Measurements from ENCODE around the gene TFEB. TPM values are rescaled to one million over a fixed set of nuclear protein-coding genes. Genes with fewer than 3 reads are reported as not detected.

Gene TFEB
- total RNA-seq, 1 donor, result 18.9 TPM

GRCh38 chr6:41642090-41642959, 93.1 kb downstream of the TFEB start:
- no peak for DNase-seq (ENCODE audit: low read depth in 2 of 3, low spot score in 2 of 3)

- no peak for DNase-seq (ENCODE audit: low read depth in 2 of 3, low spot score in 2 of 3)
Observed at GRCh38 chr6:41641352-41641925, 94.0 kb downstream of the TFEB start.

GRCh38 chr6:41640426-41640825, 95.0 kb downstream of the TFEB start:
- DNase-seq (ENCODE audit: low read depth in 2 of 3, low spot score in 2 of 3), result no peak

GRCh38 chr6:41639809-41640371, 95.5 kb downstream of the TFEB start:
- no peak for DNase-seq (ENCODE audit: low read depth in 2 of 3, low spot score in 2 of 3)

GRCh38 chr6:41638935-41639808, 96.2 kb downstream of the TFEB start:
- peak in 1 of 3 donors; percentile 24 for DNase-seq (ENCODE audit: low read depth in 2 of 3, low spot score in 2 of 3)

- DNase-seq (ENCODE audit: low read depth in 2 of 3, low spot score in 2 of 3), result no peak
Observed at GRCh38 chr6:41638002-41638934, 97.1 kb downstream of the TFEB start, which contains the start of gene MDFI. TSS of gene MDFI (plus strand) at chr6:41638468. CDS start at chr6:41638750, 282 bp downstream.

GRCh38 chr6:41637194-41638001, 98.0 kb downstream of the TFEB start:
- no peak for DNase-seq (ENCODE audit: low read depth in 2 of 3, low spot score in 2 of 3)

- DNase-seq (ENCODE audit: low read depth in 2 of 3, low spot score in 2 of 3), result no peak
Observed at GRCh38 chr6:41636833-41637193, 98.6 kb downstream of the TFEB start.

GRCh38 chr6:41635365-41635764, 100.0 kb downstream of the TFEB start:
- no peak for DNase-seq (ENCODE audit: low read depth in 2 of 3, low spot score in 2 of 3)

GRCh38 chr6:41634657-41635056, 100.8 kb downstream of the TFEB start:
- peak in 1 of 3 donors; percentile 41 for DNase-seq (ENCODE audit: low read depth in 2 of 3, low spot score in 2 of 3)

Small RNAs within 50 kb of the gene (small RNA-seq; reads per million reads assigned to genes)
- gene AL365205.3, result not detected

Other genes with a start within 250 kb of the TFEB start
- gene FOXP4, start 189.2 kb downstream of the TFEB start, total RNA-seq, result 3.0 TPM
- gene MDFI, start 97.1 kb downstream of the TFEB start, total RNA-seq, result not detected
- gene PGC, start 11.8 kb upstream of the TFEB start, total RNA-seq, result not detected
- 8.9 TPM for gene FRS3, start 44.3 kb upstream of the TFEB start, total RNA-seq
- 4.6 TPM for gene PRICKLE4, start 45.2 kb upstream of the TFEB start, total RNA-seq
- gene TOMM6, start 52.1 kb upstream of the TFEB start, total RNA-seq, result 74.3 TPM
- gene USP49, start 159.8 kb upstream of the TFEB start, total RNA-seq, result 6.2 TPM
- gene MED20, start 185.5 kb upstream of the TFEB start, total RNA-seq, result 23.7 TPM
- gene BYSL, start 185.9 kb upstream of the TFEB start, total RNA-seq, result 14.3 TPM
- gene CCND3, start 206.2 kb upstream of the TFEB start, total RNA-seq, result 141 TPM

Data from hematopoietic multipotent progenitor cell (in vitro differentiated cells).